Stomach (tissue), 9 donors: ENCODE results near the gene UCHL1. TPM values are rescaled to one million over a fixed set of nuclear protein-coding genes. Genes with fewer than 3 reads are reported as not detected.

Experiments used
- DNase-seq, 2 donors: peaks; one replicate each; pipeline versions ENCODE4 v3.0.0 to v3.0.0-alpha.2; 2013 to 2019
- H3K27ac ChIP-seq, 5 donors: fragments of 200-600 bp in 4 of 5; sonication (generic) in 4 of 5; one replicate each; pipeline ENCODE4 v1.5.1; 2013 to 2019; ENCODE audit warnings: mild to moderate bottlenecking in 1 of 5, moderate library complexity in 1 of 5
- H3K27me3 ChIP-seq, 3 donors: fragments of 200-600 bp; sonication (generic); one replicate each; pipeline ENCODE4 v1.5.1; 2017 to 2019; ENCODE audit warnings: mixed run types in 1 of 3
- H3K36me3 ChIP-seq, 4 donors: fragments of 200-600 bp; sonication (generic); 1 replicate in 3 of 4; 2 replicates in 1 of 4; pipeline ENCODE4 v1.5.1; 2016 to 2019
- H3K4me1 ChIP-seq, 4 donors: fragments of 200-600 bp; sonication (generic); one replicate each; pipeline ENCODE4 v1.5.1; 2016 to 2019
- H3K4me3 ChIP-seq, 4 donors: fragments of 200-600 bp; sonication (generic) in 3 of 4; one replicate each; pipeline ENCODE4 v1.5.1; 2016 to 2019; ENCODE audit warnings: mild to moderate bottlenecking in 1 of 4
- H3K9me3 ChIP-seq, 4 donors: fragments of 200-600 bp; sonication (generic); one replicate each; pipeline ENCODE4 v1.5.1; 2016 to 2019
- CTCF ChIP-seq, 7 experiments: fragments of 450-650 bp in 4 of 7; fragments of 200-600 bp in 3 of 7; sonication (generic) in 3 of 7; IDR thresholded peaks; one replicate each; pipeline ENCODE4 v1.5.1; 2016 to 2019; ENCODE audit warnings: antibody characterized with exemption in 7 of 7, control low read depth in 2 of 7, mild to moderate bottlenecking in 1 of 7
- EP300 ChIP-seq: sonication (generic); formaldehyde crosslinking; IDR thresholded peaks from one replicate; pipeline ENCODE4 v1.6.1; 2017; ENCODE audit warnings: antibody characterized with exemption
- POLR2A ChIP-seq, 4 donors: fragments of 450-650 bp; IDR thresholded peaks; one replicate each; pipeline ENCODE4 v1.6.1; 2016; ENCODE audit warnings: antibody characterized with exemption in 4 of 4, control low read depth in 2 of 4, mild to moderate bottlenecking in 1 of 4, moderate library complexity in 1 of 4
- POLR2AphosphoS5 ChIP-seq, 3 donors: sonication (generic); formaldehyde crosslinking; IDR thresholded peaks; one replicate each; pipeline ENCODE4 v1.6.1; 2016; ENCODE audit warnings: antibody characterized with exemption in 3 of 3
- WGBS, 5 donors: extraction: QIAGEN DNeasy Blood & Tissue Kit in 3 of 5; methylation state at CpG; one replicate each; pipeline versions ENCODE4 v1.1.5 to v1.1.7; 2013 to 2018; 5-methylcytosine and 5-hydroxymethylcytosine counted together
- intact Hi-C: fragments of 100-400 bp; cut with DNase I; formaldehyde crosslinking; loops from one replicate; pipeline ENCODE4 v1.15.1; 2023; ENCODE audit warnings: low total_unique reads
- polyA plus RNA-seq, 3 donors: library from polyadenylated mRNA; stranded (reverse); fragments of 200-250 nt; gene quantifications; one replicate each; pipeline ENCODE4 v1.2.3, GENCODE V29; 2013
- small RNA-seq, 4 donors: library from RNA; depleted of rRNA; stranded (forward); fragments of <200 nt; gene quantifications; one replicate each; pipeline ENCODE3, GENCODE V24; 2016
- total RNA-seq, 5 donors: library from RNA; depleted of rRNA; stranded (reverse); fragments of >200 nt; gene quantifications; one replicate each; pipeline versions ENCODE4 v1.1.0 to v1.2.3, GENCODE V29; 2014 to 2016
- donor health status: healthy with polysubstance abuse.
- donor health status: Bipolar disorder and iron deficiency.
- donor health status: healthy.

The UCHL1 gene
- total and polyA plus RNA-seq, 8 donors: 4.6 to 43.4 (median 18.7) TPM

- intact Hi-C loops: no loop called here
- Histone ChIP-seq H3K4me1 (no peaks in the 10 kb centered on the region), H3K36me3 (no peaks in the 10 kb centered on the region), H3K9me3 (no peaks in the 10 kb centered on the region), H3K27ac (no peak overlapping the region), H3K27me3 (no peaks in the 10 kb centered on the region), H3K4me3 (no peak overlapping the region)
- no peak for TF ChIP-seq CTCF (IDR thresholded peaks at IDR 0.05)
- no peak for TF ChIP-seq POLR2AphosphoS5 (IDR thresholded peaks at IDR 0.05)
- no peak for TF ChIP-seq EP300
- no peak for TF ChIP-seq POLR2A (IDR thresholded peaks at IDR 0.05)
- 83 to 100% (median 92%) methylated on average over 1 of the region's 1 CpG for WGBS, 5 donors
- no peak for DNase-seq
Observed at GRCh38 chr4:41315862-41316261, 59.1 kb downstream of the UCHL1 start.

Small RNA genes within 50 kb of the gene (small RNA-seq; reads per million reads assigned to genes)
- gene RF00019: 0 reads per million in 4 donors

Other genes with a start within 250 kb of the UCHL1 start
- 10 to 100 TPM in 4 of 5 donors, 1 to 10 TPM in 1; 9.0 to 55.4 (median 41.1) TPM for gene APBB2, start 42.4 kb upstream of the UCHL1 start, total RNA-seq
- gene APBB2, start 42.4 kb upstream of the UCHL1 start, polyA plus RNA-seq: 1 to 10 TPM; 4.7 to 9.2 (median 7.9) TPM